ENCODE data around the gene IFITM2.
"Not testable (repeated sequence)": the region's sequence is repeated elsewhere in the genome, so short reads cannot be mapped to it uniquely, and the experiment has no call there.

IFITM2 gene

GRCh38 chr11:309979-310572, 2.5 kb downstream of the IFITM2 start:
- DNase-seq = not testable (repeated sequence)

- not testable (repeated sequence) for DNase-seq
These were observed 3.6 kb downstream of the IFITM2 start for GRCh38 chr11:311013-311748.

DNA sequence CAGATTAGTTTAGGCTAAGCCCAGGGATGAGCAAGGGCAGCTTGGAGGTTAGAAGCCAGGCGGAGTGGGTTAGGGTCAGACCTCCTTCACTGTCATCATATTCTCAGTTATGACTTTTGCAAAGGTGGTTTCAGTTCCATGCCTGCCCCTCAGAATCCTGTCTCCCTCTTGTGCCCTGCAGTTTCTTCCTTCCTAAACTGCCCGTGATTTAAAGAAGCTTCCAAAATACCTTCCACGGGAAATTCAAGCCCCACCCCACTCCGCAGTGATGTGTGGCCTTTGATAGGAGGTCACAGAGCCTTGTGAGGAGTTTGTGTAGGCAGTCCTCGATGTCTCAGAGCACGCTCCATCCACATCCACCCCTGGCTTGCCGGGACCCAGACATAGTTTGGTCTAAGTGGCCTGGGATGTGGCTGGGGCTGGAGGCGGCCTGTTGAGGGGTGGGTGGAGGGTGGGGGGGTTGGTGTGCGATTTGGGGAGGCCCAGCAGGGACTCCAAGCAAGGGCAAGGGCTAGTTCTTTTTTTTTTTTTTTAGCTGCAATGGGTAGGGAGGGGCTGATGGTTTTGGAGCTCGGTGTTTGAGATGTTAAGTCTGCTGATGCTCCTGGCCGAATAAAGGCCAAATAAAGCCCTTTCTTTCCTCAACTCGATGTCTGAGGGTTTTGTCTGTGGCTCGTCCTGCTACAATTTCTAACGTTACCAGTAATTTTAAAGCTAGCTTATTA, 4.6 kb downstream of the IFITM2 start:
- no peak for DNase-seq

- DNase-seq = no peak
These were observed 5.7 kb downstream of the IFITM2 start for GRCh38 chr11:313304-313786.

DNA sequence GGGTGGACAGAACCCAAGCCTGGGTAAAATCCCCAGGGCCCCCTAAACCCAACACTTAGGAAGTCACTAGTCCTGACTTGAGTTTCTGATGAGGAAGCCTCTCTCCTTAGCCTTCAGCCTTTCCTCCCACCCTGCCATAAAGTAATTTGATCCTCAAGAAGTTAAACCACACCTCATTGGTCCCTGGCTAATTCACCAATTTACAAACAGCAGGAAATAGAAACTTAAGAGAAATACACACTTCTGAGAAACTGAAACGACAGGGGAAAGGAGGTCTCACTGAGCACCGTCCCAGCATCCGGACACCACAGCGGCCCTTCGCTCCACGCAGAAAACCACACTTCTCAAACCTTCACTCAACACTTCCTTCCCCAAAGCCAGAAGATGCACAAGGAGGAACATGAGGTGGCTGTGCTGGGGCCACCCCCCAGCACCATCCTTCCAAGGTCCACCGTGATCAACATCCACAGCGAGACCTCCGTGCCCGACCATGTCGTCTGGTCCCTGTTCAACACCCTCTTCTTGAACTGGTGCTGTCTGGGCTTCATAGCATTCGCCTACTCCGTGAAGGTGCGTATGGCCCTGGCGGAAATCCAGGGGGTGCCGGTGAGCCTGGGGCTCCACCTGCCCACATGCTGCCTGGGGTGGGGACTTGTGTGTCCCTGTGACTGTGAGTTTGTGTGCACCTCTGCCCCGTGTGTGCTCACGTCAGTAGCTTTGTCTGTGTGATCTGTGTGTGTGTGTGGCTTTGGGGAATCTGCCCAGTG, 6.4 kb downstream of the IFITM2 start, which contains the start of gene IFITM1:
IFITM1 (plus strand) TSS at position 254 of the 767 bp plus-strand sequence; CDS start at position 385, 131 bp downstream.
- peak in 2 of 4 experiments; percentile 27 to 29 for DNase-seq

DNA sequence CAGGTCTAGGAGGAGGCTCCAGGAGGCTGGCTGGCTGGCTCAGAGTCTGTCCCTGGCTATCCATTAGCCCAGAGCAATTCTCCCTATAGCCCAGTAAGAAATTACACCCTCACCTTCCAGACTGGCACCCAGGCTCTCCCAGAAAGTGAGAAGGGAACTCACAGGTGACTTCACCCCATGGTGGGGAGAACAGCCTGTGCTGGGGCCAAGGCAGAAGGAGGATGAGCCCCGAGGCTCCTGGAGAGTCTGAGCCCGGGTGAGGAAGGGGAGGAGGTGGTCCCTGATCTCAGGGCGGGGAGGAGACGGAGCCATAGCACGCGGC, 6.9 kb downstream of the IFITM2 start:
- DNase-seq = not testable (repeated sequence)

DNA sequence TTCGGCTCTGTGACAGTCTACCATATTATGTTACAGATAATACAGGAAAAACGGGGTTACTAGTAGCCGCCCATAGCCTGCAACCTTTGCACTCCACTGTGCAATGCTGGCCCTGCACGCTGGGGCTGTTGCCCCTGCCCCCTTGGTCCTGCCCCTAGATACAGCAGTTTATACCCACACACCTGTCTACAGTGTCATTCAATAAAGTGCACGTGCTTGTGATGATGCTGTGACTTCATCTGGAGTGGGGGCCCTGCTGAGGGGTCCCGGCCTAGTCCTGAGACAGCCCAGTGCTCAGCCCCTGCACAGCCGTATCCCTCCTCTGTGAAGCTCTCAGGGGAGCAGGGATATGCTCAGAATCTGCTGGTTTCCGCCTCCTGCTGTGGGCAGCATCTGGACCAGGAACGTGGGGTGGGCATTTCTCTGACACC, 7.5 kb downstream of the IFITM2 start:
- no peak for DNase-seq

GRCh38 chr11:315516-315994, 7.9 kb downstream of the IFITM2 start:
- no peak for DNase-seq

GRCh38 chr11:316031-316701, 8.6 kb downstream of the IFITM2 start:
- DNase-seq = no peak

DNA sequence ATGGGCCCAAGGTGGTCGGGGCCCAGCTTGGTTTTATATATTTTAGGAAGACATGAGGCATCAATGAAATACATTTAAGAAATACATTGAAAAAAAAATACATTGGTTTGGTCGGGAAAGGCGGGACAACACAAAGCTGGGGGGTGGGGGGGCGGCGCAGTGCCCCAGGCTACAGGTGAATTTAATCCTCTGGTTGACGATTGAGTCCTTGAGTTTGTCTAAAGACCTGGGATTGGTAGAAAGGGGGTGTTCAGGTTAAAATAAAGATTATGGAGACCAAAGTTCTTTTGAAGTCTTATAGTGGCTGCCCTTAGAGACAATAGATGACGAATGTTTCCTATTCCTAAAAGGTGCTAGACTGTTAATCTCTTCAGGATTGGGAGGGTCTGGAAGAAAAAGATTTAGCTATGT, 9.3 kb downstream of the IFITM2 start:
- no peak for DNase-seq

- DNase-seq = not testable (repeated sequence)
These were observed 10.2 kb downstream of the IFITM2 start for GRCh38 chr11:317668-318404.

DNA sequence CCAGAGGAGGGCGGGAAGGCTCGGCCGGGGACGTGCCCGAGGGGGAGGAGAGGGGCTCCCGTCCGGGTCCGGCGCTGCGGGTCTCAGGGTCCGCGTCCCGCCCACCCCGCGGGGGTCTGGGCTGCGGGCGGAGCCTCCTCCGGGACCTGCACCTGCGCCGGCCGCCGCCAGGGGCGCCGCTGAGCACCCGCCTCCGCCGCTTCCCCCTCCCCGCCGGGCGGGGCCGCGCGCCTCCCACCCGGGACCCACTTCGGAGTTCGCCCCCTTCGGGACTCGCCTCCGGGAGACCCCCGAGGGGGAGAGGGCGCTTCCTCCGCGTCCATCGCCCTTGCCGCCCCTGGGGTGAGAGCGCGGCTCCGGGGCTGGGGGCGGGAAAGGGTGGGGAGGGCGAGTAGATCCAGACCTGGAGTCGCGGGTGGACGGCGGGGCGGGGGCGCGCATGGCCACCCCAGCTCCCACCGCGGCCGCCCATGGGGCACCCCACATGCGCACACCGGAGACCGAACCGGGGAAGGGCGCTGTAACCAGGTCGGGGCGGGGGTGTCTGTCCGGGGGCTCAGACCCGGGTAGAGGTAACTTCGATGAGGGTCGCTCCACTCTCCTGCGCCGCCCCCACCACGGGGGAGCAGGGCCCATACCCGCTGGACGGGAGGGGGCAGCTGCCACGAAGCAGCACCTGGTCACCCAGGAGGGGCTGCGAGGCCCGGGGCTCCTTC, 10.9 kb downstream of the IFITM2 start:
- not testable (repeated sequence) for DNase-seq

DNA sequence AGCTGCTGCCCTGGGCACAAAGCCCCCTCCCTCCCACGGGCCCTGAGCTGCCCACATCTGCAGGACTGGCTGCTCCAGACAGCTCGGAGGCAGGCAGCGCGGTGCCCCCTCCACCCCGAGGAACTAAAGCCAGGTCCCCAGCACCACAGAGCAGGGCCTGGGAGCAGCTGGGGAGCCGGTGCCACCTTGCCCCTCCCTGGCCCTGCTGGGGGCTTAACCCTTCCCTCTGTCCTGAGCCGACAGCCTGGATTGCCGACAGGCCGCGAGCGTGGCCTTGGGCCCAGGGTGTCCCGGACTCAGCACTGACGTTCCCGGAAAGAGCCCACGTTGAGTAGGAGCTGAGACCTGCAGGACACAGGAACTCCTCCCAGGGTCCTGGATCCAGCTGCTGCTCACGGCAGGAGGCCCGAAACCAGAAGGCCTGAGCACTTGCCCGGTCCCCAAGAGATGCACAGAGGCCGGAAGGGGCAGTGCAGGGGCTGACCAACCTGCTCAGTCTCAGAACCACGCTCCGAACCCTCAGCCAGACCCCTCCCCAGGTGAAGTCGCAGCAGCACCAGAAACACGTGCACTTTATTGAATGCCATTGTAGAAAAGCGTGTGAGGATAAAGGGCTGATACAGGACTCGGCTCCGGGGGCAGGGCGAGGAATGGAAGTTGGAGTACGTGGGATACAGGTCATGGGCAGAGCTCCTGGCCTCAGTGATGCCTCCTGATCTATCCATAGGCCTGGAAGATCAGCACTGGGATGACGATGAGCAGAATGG, 11.7 kb downstream of the IFITM2 start:
- not testable (repeated sequence) for DNase-seq

- not testable (repeated sequence) for DNase-seq
These were observed 12.3 kb downstream of the IFITM2 start for GRCh38 chr11:319888-320273.

- no peak for DNase-seq
These were observed 16.5 kb downstream of the IFITM2 start for GRCh38 chr11:324156-324555.

DNA sequence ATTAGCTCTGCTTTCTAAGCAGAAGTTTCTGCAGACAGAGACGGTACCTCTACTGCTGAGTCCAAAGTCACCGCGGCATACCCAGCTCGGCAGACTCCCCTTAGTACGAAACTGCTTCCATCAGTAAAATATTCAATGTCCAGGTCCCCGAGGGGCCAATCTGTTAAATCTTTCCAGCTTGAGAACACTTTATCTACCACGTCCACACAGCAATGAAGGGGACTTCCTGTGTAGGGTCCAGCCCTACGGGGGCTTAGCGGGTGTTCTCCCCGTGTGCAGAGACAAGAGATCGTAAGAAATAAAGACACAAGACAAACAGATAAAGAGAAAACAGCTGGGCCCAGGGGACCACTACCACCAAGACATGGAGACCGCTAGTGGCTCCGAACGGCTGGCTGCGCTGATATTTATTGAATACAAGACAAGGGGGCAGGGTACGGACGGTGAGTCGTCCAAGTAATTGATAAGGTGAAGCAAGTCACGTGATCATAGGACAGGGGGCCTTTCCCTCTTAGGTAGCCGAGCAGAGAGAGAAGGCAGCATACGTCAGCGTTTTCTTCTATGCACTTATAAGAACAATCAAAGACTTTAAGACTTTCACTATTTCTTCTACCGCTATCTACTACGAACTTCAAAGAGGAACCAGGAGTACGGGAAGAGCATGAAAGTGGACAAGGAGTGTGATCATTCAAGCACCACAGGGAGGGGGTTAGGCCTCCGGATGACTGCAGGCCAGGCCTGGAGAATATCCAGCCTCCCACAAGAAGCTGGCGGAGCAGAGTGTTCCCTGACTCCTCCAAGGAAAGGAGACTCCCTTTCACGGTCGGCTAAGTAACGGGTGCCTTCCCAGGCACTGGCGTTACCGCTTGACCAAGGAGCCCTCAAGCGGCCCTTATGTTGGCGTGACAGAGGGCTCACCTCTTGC, 17.2 kb downstream of the IFITM2 start:
- not testable (repeated sequence) for DNase-seq

- no peak for DNase-seq
These were observed 18.4 kb downstream of the IFITM2 start for GRCh38 chr11:325796-326591.

DNA sequence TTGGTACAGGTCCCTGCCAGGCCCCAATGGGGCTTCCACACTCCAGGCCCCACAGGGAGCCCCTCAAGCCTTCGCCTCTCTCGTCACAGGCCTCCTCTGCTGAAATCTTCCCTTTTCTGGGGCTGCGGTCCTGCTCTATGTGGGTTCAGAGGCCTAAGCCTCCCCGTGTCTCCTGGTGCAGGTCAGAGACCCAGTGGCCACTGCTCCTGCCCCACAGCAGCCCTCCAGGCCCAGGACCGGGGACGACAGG, 18.9 kb downstream of the IFITM2 start:
- DNase-seq = no peak

All from suppressor macrophage (primary cell).